ENCODE results near the gene LTB4R. TPM values are rescaled to one million over a fixed set of nuclear protein-coding genes. Genes with fewer than 3 reads are reported as not detected.

LTB4R gene
- total RNA-seq, 2 experiments from 2014 or later, result 11.6 to 11.7 TPM

DNA sequence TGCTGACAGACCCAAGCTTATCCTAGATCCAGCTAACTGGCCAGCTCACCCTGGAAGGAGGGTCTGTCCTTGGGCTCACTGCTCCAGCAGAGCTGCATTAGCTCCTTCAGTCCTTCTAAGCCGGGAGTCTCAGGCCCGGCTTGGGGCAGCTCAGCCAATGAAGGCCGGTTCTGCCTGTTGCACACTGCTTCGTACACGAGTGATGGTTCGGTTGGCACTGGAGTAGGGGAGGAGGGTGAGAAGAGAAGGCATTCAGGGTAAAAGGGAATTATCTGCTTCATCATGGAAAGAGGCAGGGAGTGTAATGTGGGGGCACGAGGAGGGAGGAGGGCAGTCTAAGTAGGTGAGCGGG is 26.5 kb downstream of the LTB4R start:
- TF ChIP-seq, protein P1, sequence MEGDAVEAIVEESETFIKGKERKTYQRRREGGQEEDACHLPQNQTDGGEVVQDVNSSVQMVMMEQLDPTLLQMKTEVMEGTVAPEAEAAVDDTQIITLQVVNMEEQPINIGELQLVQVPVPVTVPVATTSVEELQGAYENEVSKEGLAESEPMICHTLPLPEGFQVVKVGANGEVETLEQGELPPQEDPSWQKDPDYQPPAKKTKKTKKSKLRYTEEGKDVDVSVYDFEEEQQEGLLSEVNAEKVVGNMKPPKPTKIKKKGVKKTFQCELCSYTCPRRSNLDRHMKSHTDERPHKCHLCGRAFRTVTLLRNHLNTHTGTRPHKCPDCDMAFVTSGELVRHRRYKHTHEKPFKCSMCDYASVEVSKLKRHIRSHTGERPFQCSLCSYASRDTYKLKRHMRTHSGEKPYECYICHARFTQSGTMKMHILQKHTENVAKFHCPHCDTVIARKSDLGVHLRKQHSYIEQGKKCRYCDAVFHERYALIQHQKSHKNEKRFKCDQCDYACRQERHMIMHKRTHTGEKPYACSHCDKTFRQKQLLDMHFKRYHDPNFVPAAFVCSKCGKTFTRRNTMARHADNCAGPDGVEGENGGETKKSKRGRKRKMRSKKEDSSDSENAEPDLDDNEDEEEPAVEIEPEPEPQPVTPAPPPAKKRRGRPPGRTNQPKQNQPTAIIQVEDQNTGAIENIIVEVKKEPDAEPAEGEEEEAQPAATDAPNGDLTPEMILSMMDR (IDR thresholded peaks at IDR 0.05), result no peak
- peaks cover 27% of the 10 kb centered on the region for H3K4me1 Mint-ChIP-seq (ENCODE audit: low read depth)
- ChIA-PET CTCF (interaction anchor here (0.7 to 12.7 kb wide), 7 partner anchors 26 to 99 kb away, joined by 3 to 454 read pairs (median 5); partner anchors contain the start of genes CBLN3, CIDEB, KHNYN and LTB4R), POLR2A (interaction anchor here (0.6 to 4.8 kb wide), 6 partner anchors 91 to 1143 kb away, joined by 3 to 40 read pairs (median 3); partner anchors contain the start of genes CBLN3, KHNYN and SDR39U1)
- peaks cover 21% of the 10 kb centered on the region for H3K27me3 Mint-ChIP-seq
- H3K36me3 Mint-ChIP-seq (ENCODE audit: low read depth), result peaks cover 3% of the 10 kb centered on the region
- no peak overlapping the region for H3K4me3 Mint-ChIP-seq
- no peak overlapping the region for H3K27ac Mint-ChIP-seq
- no peaks in the 10 kb centered on the region for H3K9me3 Mint-ChIP-seq
- intact Hi-C loops (cut with micrococcal nuclease), result loop anchor here (5.0 kb wide), 1 partner anchor 35 kb away; no protein-coding TSS in a partner anchor
- no peak for DNase-seq
- ATAC-seq, result no peak

DNA sequence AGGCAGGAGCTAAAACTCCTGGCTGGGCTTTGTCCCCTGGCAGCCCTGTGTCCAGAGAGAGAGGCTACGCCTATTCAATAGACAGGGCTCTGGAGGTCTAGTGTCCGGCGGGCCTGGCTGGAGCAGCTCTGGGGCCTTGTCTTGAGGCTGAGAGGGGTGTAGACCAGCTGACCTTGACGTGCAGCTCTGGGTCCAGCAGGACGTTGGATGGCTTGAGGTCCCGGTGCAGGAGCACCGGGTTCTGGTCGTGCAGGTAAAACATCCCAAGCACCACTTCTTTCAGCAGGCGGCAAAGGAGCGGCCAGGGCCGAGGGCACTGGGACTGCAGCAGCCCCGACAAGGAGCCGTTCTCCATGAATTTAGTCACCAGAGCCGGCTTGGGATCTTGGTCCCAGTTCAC is 27.5 kb downstream of the LTB4R start:
- Mint-ChIP-seq H3K4me1 (ENCODE audit: low read depth) (peaks cover 22% of the 10 kb centered on the region), H3K9me3 (no peaks in the 10 kb centered on the region), H3K27me3 (peaks cover 15% of the 10 kb centered on the region), H3K27ac (no peak overlapping the region), H3K36me3 (ENCODE audit: low read depth) (peaks cover 3% of the 10 kb centered on the region), H3K4me3 (peak overlapping the region; percentile 85)
- no peak for ATAC-seq
- POLR2A ChIA-PET, result interaction anchor here (0.6 to 4.8 kb wide), 5 partner anchors 90 to 677 kb away, joined by 3 to 40 read pairs (median 4); partner anchors contain the start of genes CBLN3, CHMP4A, KHNYN and SDR39U1
- no peak for DNase-seq
- intact Hi-C loops (cut with micrococcal nuclease), result loop anchor here (5.0 kb wide), 1 partner anchor 33 kb away; no protein-coding TSS in a partner anchor
- TF ChIP-seq, protein P1 (IDR thresholded peaks at IDR 0.05), result no peak
- CTCF ChIA-PET, result interaction anchor here (1.6 to 12.7 kb wide), 4 partner anchors 28 to 103 kb away, joined by 4 to 454 read pairs (median 32); partner anchors contain the start of genes CBLN3, KHNYN, LTB4R and SDR39U1

DNA sequence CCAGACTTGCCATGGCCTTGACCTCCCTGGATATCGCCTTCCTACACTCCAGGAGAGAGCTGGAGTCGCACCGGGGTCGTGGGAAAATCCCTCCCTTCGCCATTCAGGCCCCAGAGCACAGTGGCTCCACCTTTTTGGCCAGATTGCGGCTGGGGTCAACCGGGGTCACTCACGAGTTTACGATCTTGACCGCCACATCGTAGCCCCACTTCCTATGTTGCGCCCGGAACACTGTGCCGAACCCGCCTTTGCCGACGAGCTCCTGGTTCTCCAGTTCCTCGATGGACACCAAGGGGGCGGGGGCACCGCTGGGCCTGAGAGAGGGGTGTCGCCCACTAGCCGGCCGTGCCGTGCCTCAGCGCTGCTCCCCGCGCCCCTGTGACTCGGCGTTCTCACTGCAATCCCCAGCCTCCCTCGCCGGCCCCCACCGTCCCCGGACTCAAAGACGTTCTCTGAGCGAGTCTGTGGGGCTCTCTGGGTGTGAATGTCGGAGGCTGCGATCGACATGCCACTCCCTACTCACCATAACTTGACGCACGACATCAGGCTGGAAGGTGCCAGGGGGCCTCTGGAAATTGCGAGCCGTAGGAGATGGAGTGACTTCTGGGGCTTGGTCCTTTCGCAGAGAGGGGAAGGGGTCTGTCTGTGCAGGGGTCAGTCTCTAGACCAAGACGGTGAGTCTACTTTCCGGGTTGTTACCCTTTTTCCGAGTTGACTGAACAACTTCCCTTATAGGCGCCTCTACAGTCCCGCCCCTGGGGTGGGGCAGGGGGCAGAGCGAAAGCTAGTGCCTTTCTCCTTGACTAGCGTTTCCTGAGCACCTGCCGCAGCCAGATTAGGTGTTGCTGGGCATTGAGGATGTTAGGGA is 28.2 kb downstream of the LTB4R start, which contains the start of gene RIPK3:
RIPK3 (minus strand) TSS at position 708 of the 868 bp plus-strand sequence; CDS start at position 543, 165 bp downstream.
- ATAC-seq, result peak; percentile 94
- intact Hi-C loops (cut with micrococcal nuclease), result loop anchor here (5.0 kb wide), 1 partner anchor 33 kb away; no protein-coding TSS in a partner anchor
- peaks cover 12% of the 10 kb centered on the region for H3K27me3 Mint-ChIP-seq
- peak within 1 kb of the TSS; percentile 85 for H3K4me3 Mint-ChIP-seq
- no peaks in the 10 kb centered on the region for H3K9me3 Mint-ChIP-seq
- CTCF ChIA-PET, result interaction anchor here (0.7 to 12.7 kb wide), 12 partner anchors 7 to 103 kb away, joined by 3 to 454 read pairs (median 4); partner anchors contain the start of genes CBLN3, KHNYN, LTB4R and SDR39U1
- H3K36me3 Mint-ChIP-seq (ENCODE audit: low read depth), result peaks cover 3% of the 10 kb centered on the region
- TF ChIP-seq, protein P1 (IDR thresholded peaks at IDR 0.05), result no peak
- POLR2A ChIA-PET, result interaction anchor here (1.0 to 4.8 kb wide), 5 partner anchors 10 to 126 kb away, joined by 3 to 40 read pairs (median 4); partner anchors contain the start of genes CBLN3, CHMP4A and KHNYN
- H3K4me1 Mint-ChIP-seq (ENCODE audit: low read depth), result peaks cover 18% of the 10 kb centered on the region
- DNase-seq, result peak; percentile 81
- peak within 1 kb of the TSS; percentile 74 for H3K27ac Mint-ChIP-seq

DNA sequence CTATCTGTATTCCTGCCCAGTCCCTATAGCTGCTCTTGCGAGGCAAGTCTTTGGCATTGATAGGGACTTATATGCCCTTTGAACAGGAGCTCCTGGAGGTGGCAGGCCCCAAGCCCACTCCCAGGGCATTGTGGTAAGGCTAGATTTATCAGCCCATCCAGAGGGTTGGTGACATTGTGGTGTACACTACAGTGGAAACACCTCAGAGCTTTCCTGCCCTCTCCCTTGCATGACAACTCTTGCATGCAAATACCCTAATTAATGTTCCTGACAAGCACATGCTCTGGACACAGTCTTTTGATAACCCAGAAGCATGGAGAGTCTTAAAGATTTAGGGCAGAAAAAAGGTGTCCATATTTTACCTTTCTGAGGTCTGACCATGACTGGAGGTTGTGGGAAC is 29.3 kb downstream of the LTB4R start:
- Mint-ChIP-seq H3K27me3 (peaks cover 6% of the 10 kb centered on the region), H3K27ac (no peak overlapping the region), H3K9me3 (no peaks in the 10 kb centered on the region), H3K4me3 (no peak overlapping the region), H3K36me3 (ENCODE audit: low read depth) (no peaks in the 10 kb centered on the region), H3K4me1 (ENCODE audit: low read depth) (peaks cover 13% of the 10 kb centered on the region)
- CTCF ChIA-PET, result interaction anchor here (0.7 to 12.7 kb wide), 8 partner anchors 9 to 99 kb away, joined by 3 to 454 read pairs (median 5); partner anchors contain the start of genes CBLN3 and KHNYN
- POLR2A ChIA-PET, result interaction anchor here (1.0 to 4.8 kb wide), 3 partner anchors 11 to 90 kb away, joined by 3 to 40 read pairs (median 3); partner anchors contain the start of genes CBLN3 and KHNYN
- ATAC-seq, result no peak
- intact Hi-C loops (cut with micrococcal nuclease), result no loop called here
- TF ChIP-seq, protein P1 (IDR thresholded peaks at IDR 0.05), result no peak
- no peak for DNase-seq

Measured in activated CD8-positive, alpha-beta T cell treated with anti-CD3 and anti-CD28 coated beads for 36 hours (primary cell).